ENCODE data around the gene CCDC97.

DNA sequence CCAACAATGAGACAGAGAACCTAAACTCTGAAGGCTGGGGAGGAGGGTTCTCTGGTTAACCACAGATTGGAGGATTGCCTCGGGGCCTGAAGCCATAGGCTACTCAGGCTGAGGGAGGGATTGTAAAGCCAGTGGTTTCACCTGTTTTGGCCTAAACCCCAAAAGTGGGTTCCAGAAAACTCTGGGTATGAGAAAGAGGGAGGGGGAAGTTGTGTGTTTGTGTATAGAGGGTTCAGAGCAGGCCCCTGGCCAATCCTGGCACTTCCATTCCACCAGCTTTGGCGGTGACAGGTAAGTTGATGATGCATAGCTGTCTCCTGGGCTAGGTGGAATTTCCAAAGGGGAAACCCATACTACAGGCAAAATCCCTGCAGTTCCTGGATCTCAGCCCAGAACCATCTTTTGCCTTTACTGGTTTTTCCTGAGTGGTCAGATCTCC is 13.5 kb upstream of the CCDC97 start:
- TF ChIP-seq, protein P1, sequence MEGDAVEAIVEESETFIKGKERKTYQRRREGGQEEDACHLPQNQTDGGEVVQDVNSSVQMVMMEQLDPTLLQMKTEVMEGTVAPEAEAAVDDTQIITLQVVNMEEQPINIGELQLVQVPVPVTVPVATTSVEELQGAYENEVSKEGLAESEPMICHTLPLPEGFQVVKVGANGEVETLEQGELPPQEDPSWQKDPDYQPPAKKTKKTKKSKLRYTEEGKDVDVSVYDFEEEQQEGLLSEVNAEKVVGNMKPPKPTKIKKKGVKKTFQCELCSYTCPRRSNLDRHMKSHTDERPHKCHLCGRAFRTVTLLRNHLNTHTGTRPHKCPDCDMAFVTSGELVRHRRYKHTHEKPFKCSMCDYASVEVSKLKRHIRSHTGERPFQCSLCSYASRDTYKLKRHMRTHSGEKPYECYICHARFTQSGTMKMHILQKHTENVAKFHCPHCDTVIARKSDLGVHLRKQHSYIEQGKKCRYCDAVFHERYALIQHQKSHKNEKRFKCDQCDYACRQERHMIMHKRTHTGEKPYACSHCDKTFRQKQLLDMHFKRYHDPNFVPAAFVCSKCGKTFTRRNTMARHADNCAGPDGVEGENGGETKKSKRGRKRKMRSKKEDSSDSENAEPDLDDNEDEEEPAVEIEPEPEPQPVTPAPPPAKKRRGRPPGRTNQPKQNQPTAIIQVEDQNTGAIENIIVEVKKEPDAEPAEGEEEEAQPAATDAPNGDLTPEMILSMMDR (IDR thresholded peaks at IDR 0.05): no peak
- no peak for TF ChIP-seq POLR2A (IDR thresholded peaks at IDR 0.05)
- TF ChIP-seq POLR2AphosphoS5 (IDR thresholded peaks at IDR 0.05): no peak

Measured in suprapubic skin (tissue), 4 donors.